C4-2B (cell line): ENCODE measurements around the gene HLA-C.

Experiments used
- ZFX ChIP-seq: fragments of 450-650 bp; IDR thresholded peaks from 2 replicates; pipeline ENCODE4 v1.6.1; 2017
- TF ChIP-seq, protein P1 (sequence below): fragments of 450-650 bp; conservative IDR thresholded peaks from 2 replicates; pipeline ENCODE4 v1.5.1; 2017; ENCODE audit warnings: mild to moderate bottlenecking

DNA sequence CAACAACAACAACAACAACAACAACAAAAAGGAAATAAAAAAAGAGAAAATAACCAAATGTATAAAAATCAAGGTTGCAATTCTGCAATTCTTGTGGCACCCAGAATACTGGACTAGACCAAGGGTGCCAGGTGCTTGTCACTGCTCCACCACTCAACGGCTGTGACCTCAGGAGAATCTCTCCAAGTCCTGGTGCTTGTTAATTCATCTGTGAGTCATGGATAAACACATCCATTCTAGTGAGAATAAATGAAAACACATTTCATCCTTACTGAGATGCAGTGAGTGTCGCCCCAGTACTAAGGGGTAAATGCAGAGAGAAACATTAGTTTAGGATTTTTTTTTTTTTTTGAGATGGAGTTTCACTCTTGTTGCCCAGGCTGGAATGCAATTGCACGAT lies 32.0 kb downstream of the HLA-C start:
- TF ChIP-seq, protein P1, sequence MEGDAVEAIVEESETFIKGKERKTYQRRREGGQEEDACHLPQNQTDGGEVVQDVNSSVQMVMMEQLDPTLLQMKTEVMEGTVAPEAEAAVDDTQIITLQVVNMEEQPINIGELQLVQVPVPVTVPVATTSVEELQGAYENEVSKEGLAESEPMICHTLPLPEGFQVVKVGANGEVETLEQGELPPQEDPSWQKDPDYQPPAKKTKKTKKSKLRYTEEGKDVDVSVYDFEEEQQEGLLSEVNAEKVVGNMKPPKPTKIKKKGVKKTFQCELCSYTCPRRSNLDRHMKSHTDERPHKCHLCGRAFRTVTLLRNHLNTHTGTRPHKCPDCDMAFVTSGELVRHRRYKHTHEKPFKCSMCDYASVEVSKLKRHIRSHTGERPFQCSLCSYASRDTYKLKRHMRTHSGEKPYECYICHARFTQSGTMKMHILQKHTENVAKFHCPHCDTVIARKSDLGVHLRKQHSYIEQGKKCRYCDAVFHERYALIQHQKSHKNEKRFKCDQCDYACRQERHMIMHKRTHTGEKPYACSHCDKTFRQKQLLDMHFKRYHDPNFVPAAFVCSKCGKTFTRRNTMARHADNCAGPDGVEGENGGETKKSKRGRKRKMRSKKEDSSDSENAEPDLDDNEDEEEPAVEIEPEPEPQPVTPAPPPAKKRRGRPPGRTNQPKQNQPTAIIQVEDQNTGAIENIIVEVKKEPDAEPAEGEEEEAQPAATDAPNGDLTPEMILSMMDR: no peak
- no peak for TF ChIP-seq ZFX
